HG03039 (cell line): ENCODE results near the gene FLRT2.

ENCODE experiments used
- ATAC-seq: cut with Tn5 transposase; IDR thresholded peaks from one replicate; pipeline ENCODE4 v1.9.1; 2021; ENCODE audit warnings: mild to moderate bottlenecking, moderate library complexity; ENCODE audit not compliant: unreplicated experiment

Gene FLRT2, protein sequence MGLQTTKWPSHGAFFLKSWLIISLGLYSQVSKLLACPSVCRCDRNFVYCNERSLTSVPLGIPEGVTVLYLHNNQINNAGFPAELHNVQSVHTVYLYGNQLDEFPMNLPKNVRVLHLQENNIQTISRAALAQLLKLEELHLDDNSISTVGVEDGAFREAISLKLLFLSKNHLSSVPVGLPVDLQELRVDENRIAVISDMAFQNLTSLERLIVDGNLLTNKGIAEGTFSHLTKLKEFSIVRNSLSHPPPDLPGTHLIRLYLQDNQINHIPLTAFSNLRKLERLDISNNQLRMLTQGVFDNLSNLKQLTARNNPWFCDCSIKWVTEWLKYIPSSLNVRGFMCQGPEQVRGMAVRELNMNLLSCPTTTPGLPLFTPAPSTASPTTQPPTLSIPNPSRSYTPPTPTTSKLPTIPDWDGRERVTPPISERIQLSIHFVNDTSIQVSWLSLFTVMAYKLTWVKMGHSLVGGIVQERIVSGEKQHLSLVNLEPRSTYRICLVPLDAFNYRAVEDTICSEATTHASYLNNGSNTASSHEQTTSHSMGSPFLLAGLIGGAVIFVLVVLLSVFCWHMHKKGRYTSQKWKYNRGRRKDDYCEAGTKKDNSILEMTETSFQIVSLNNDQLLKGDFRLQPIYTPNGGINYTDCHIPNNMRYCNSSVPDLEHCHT

DNA sequence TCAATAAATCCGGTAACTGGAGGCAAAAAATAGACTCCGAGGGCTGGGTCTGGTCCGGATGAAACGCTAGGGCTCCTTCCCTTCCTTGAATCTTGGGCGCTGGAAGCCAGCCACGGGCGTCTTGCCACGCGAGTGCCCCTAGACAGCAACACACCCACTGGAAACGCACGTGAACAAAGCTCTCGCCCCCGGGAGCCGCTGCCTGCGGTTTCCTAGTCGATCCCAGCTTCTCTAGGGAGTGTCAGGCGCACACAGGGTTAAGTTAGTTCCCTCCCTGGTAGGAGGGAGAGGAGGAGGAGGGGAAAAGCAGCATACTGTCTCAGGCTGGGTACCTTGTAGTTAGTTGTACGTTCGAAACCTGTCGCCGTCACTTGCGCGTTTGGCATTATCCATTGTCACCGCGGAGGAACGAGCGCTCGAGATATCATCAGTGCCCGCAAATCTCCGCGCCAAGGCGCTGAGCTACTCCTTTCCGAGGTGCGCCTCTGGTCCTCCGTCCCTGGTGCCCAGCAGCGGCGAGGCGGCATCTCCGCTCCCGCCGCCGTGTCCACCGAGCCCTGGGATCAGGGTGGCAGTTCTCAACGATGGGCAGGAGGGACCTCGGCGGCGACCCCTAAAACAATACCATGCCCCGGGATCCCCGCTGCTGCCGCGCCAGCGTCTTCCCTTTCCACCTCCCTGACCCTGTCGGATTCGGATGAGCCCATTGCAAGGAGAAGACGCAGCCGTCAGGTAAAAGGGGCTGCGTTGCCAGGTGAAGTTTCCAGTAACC, at the start of gene FLRT2:
Gene FLRT2, plus strand, starts transcription at position 342 of the 772 bp plus-strand sequence. CDS start 91,371 bp downstream, outside the sequence.
- no peak for ATAC-seq

DNA sequence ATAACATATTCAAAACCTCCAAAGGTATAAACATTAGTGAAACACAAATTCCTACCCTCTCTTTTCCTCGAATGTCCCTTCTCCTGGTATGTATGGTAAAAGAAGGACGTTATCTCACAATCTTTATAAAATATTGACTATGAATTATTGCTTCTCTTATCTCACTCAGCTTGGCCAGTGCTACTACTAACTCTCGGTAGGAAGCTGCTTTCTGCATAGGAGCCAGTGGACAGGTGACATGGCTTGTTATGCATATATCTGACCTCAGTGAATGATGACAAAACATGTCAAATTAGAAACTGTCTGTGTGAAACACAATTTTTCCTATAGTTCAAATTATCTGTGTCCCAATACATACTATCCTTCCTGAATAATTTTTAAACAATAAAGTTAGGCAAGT, 48.5 kb upstream of the FLRT2 start:
- ATAC-seq = no peak

DNA sequence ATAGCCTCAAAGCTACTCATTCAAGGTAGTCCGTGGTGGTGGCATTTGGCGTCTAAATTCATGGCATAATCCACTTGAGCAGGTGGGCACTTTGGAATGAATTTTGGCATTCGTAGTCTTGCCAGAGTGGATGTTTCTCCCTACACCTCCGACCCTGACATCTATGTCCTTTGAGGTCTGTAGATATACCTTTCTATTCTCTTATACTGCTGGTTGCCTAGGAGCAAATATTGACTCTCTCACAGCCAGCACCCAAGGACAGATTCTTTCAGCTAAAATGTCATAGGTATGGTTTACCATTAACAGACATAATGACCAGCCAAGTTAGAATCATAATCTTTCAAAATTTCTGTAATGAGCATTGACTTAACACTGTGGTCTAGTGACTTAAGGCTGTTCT, 47.4 kb upstream of the FLRT2 start:
- no peak for ATAC-seq

DNA sequence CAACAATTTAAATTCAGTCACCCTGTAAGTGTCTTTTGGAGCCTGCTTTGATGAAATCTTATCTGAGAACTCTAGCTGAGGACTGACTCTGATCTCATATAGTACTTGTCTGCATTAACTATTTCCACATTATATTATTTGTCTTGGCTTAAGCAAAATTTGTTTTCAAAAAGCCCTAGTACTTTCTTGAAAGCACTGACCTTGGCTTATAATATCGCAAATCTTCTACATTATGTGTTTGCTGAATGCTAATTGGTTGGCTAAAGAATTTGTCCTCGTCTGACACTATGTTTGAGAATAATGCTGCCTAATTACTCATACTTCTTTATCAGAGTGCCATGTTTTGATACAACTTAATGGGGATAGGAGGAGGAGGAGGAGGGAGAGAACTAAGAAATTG, 46.9 kb upstream of the FLRT2 start:
- ATAC-seq = no peak

DNA sequence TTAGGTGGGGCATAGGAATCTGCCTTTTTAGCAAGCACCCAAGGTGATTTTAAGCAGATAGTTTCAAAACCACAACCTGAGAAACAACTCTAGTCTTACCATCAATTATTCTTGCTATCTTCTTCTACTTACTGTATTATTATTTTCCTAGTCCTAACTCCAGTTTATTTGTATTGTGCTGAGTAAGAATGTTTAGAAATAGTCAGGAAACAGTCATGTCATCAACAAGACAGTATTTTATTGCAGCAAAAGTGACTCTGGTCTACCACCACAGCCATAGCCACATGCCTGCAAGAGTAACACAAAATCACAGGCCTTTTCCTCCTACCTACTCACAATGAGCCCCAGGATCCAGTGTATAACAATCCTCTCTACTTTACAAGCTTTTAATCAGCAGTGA, 46.3 kb upstream of the FLRT2 start:
- ATAC-seq = no peak

DNA sequence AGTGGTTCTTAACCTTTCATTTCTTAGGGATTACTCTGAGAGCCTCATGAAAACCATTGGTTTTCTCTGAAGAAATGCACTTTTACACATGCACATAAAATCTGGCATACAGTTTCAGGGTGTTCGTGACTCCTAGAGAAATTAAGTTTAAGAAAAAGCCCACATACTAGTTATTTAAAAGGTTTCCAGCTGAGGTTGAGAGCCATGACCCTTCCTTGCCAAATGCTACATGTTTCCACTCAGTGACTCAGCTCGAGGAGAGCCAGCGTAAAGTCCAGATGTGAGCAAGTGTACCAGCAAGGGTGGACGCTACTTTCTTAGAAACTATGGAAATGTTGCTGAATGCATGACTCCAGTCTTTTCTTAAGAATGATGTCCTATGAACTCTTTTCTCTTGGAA, 42.7 kb upstream of the FLRT2 start:
- no peak for ATAC-seq

DNA sequence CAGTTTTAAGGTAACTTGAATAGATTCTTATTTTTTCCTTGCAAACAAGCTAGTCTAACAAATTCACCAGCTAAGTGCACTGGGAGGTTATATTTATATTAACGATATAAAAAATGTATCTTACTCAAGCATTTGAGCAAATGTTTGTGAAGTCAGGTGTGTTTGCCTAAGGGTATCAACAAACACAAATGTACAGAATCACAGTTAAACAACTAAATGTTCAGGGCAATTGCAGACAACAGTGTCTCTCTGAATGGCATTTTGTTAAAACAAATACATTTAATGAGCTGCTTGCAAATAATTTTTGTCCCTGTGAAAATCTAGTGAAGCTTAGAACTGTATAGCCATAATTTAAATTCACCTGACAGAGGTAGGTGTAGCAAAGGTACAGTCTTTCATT, 28.2 kb upstream of the FLRT2 start:
- ATAC-seq = no peak

DNA sequence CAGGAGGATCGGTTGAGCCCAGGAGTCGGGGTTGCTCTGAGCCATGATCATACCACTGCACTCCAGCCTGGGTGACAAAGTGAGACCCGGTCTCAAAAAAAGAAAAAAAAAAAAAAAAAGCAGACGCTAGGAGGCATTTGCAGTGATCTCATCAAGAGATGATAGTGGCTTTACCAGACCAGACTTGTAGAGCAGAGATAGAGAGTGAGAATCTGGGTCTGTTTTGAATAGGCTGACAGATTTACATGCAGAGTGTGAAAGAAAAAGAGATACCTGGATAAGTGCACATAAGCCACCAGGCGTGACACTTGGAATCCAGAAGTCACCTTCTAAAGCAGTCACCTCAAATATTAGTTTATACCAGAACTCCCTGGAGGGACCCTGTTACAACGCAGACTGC, 21.1 kb upstream of the FLRT2 start:
- ATAC-seq = no peak

DNA sequence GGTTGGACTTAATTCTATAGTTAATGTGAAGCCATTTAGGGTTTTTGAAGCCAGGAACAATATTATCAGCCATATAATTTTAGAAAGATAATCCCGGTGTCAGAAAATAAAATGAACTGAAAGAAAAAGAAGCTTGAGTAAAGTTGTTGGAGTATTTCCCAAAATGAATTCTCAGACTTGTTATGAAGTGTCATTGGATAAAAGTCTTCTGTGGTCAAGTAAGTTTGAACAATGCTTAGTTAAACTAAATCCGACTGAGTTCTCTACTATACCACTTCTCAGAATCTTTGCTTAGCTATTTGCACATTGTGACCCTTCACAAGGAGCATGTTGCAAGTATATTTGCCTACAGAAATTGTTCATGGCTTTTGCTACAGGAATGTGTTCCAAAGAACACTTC, 17.5 kb upstream of the FLRT2 start:
- ATAC-seq = no peak

DNA sequence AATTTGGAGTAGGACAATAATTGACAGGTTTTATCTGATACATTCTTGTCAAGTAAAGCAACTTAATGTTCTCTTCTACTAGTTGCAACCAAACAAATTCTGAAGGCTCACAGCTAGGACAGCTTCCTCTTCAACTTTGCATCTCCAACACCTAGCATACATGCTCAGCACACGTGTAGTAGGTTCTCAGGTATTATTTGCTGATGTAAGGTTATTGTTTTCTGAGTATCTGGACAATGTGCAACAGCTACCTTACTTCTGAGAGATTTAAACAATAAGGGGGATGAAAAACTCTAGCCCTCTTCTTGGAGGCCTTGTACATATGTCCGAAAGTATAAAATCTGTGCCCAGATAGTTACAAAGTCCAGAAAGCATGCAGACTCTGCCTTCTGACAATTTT, 15.5 kb upstream of the FLRT2 start:
- ATAC-seq = no peak

DNA sequence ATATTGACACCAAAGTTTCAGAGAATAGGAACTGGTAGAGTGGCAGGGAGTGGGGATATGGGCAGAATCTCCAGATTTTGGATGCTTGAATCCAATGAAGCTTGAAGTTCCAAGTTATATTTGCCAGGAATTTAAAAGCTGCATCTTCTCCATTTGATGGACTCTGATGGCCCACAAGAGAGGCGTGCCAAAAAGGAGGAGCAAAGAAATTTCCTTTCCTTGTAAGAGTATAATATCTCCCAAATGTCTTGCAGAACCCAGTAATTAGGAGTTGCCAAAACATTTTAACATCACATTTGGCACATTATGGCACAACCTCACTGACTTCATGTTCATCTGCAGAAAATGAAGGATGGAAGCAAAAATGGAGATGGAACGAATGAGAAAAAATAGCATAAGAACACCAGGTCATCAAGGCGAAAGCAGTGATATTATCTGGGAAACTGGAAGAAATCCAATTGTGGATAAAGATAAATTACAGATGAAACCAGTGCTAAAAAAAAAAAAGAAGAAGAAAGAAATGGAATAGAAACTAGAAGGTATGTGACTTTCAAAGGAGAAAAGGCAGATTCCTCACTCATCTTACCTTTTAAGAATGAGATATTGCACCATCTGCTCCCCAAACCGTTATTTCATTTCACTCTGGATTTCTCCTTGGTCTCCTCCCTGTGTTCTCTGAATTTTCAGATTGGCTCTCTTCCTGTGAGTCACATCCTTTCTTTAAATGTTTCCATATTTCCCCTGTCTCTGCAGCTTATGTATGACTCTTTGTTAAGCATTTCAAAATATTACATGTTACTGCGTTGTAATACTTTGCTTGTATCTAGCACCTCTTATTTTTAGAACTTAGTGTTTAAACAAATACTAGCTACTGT, 13.5 kb upstream of the FLRT2 start:
- no peak for ATAC-seq

DNA sequence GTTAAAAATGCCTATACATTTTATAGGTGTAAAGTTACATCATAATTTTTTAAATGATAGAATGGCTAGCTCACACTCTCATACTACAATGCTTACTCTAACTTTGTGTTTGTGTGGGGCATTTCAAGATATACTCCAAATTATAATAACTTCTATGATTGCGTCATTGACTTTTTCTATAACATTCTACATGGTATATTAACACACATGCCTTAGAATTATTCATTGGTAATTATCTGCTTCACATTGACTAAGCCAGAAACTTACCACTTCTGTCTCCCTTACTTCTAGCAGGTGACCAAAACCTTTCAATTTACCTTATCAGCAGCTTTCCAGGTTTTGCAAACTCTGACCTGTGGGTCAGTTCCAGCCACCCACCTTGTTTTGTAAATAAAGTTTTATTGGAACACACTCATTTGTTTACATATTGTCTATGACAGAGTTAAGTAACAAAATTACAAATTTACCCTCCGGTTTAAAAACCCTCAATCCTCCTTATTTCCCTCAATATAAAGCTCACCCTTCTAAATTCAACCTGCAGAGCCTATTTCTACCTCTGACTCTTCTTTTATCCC, 12.7 kb upstream of the FLRT2 start:
- ATAC-seq = no peak

DNA sequence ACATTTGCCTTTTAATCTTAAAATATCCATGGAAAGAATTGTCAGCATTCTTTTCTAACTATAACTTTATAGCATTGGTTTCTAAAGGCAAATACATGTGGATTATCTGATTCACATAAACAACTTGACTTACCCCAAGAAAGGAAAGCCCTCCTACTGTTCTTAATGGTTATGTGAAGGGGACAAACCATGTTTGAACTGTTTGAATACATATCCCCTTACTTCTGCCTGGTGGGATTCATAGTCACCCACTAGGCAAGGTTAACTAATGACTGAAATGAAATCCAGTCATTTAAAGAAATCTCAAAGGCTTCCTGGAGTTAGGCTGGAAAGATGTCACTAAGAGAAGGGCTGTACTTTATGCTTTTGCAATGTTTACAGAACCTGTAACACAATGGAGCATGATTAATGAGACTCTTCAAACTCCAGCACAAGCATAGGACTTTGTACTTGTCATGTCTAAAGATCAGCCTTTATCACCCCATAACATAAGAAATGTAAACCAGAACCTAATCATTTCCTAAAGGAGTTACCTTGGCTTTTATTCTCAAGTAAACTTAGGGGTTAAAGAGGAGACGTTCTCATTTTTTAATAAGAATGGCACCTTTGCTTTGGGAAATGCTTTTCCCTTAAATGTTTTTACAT, 10.2 kb upstream of the FLRT2 start:
- no peak for ATAC-seq

DNA sequence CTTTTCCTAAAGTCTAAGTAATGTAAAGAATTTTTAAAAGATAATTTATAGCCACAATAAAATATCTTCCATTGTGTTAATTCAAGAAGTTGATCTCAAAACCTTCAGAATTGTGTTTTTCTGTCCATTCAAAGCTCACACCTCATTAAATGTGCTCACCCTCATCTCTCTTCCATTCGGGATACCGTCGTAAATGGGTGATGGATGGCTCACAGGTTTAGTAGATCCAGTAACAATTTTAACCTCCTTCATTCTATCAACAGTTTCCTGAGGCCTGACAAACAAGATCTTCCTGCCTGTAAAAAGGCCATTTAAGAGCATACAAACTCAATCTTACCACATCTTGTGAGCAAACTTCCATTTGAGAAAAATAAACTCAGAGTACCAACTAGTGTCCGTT, 9.4 kb upstream of the FLRT2 start:
- ATAC-seq = no peak

DNA sequence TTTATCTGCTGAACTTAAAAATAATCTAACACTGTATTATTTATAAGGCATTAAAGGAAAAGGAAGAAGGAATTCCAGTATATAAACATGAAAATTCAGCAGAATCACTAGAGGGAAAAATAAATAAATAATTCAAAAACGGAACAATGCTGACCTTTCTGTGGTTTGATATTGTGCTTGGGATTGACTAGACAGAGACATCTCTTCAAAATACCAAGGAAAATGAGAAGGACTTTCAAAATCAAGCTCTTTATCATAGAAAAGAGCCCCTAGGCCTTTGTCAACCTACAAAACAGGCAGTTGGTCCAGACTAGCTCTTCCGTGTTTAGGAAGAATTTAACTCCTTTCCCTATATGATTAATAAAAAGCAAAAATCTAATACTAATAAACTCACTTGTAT, 6.3 kb upstream of the FLRT2 start:
- ATAC-seq = no peak

DNA sequence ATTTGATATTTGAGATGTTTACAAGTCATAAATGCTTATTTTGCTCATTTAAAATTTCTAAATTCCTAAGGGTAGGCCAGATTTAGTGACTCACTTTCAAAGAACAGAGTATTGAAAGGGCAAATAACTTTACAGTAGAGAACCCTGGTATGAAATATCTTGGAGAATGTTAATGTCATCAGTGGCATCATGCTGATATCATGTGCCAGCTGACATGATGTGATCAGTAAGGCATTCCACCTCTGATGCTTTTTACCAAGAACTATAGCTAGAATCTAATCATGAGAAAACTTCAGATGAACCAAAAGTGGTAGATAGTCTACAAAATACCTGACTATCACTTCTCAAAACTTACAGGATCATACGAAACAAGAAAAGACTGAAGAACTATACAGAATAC, 2.9 kb upstream of the FLRT2 start:
- no peak for ATAC-seq

DNA sequence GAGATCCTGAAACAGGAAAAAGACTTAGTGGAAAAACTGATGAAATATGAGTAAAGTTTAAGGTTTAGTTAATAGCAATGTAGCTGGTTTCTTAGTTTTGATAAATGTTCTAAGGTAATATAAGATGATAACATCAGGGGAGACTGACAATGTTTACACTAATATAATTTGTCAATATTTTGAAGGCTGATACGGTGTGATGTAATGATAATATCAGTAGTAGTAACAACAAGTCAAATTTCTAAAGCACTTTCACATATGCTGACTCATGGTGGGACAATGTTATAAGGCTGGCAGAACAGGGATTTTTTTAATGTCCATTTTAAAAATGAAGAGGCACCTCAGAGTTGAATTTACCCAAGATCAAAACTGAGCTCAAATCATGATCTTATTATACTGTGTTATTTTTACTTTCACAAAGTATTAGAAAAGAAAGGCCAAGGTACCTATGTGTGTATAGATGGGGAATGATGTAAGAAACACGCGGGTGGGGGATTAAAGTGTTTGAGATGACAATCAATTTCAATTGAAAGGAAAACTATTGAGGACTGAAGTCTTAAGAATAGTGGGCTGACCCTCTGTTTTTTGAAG, 2.4 kb upstream of the FLRT2 start:
- no peak for ATAC-seq

DNA sequence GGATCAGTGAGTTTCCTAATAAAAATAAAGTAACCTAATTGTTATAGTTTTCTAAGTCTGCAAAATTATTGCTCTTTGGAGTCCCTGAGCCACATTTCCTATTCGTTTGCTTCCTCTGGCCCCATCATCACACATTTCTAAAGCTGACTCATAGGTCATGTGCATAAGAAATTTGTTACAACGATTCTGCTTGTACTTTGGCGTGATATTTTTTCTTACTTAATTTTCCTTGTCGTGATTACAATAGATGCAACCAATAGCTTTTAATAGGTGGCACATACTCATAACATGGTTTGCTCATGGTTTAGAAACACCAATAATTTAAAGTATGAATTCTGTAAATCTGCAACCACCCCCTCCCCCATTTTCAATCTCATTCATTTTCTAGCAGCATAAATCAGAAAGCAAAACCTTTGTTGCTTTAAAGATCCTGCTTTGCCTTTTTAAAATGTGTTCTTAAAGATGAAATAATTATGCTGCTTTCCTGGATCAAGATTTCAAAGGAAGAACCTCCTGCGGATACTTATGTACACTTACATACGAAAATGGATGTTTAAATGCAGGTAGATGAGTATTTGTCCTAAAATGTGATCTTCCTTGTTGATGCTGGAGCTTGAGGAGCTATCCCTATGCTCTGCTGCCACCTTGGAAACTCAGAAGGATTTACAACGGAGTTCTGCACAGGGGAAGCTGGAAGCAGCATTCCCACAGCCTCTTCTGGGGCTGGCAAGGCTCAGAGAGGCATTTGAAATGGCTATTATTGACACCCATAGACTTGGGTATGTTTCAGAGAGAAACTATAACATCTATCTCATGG, 1.7 kb upstream of the FLRT2 start:
- no peak for ATAC-seq
